HCT116 (cell line): ENCODE results near the gene KMO. TPM values are rescaled to one million over a fixed set of nuclear protein-coding genes. Genes with fewer than 3 reads are reported as not detected.

Experiments
- ATAC-seq: fragments of 200-7000 bp; cut with Tn5 transposase; 2 replicates; pipeline ENCODE4 v1.9.1; 2020; ENCODE audit warnings: mild to moderate bottlenecking, moderate library complexity
- BruUV-seq: library from RNA; stranded (reverse); fragments of 400-500 nt; replicated peaks from 2 replicates; lab custom pipeline; 2021; lab: Mats Ljungman, UMichigan
- CTCF ChIA-PET: fragments of 300-600 bp; sonication (Branson Sonifier 250); formaldehyde crosslinking; loops from one replicate; lab custom pipeline; 2021; ENCODE audit warnings: antibody characterized with exemption; lab: Charles Lee
- POLR2A ChIA-PET: fragments of 300-600, 350-600 bp; sonication (Branson Sonifier 250); formaldehyde crosslinking; loops from one replicate; lab custom pipeline; 2021; ENCODE audit warnings: antibody characterized with exemption; lab: Charles Lee
- RAD21 ChIA-PET, 2 experiments: fragments of 300-600 bp; sonication (Branson Sonifier 250); formaldehyde crosslinking; loops; one replicate each; lab custom pipeline; 2023; ENCODE audit warnings: low total read pairs in 2 of 2; ENCODE audit not compliant: uncharacterized antibody in 2 of 2, unreplicated experiment in 2 of 2, low non-redundant PET in 1 of 2; lab: Charles Lee
- DNase-seq: peaks from one replicate; pipeline ENCODE4 v3.0.0-alpha.2; 2010; ENCODE audit warnings: low read depth, low spot score
- H2AFZ ChIP-seq: fragments of 200-600 bp; shearing (Covaris generic), sonication (generic); 2 replicates; pipeline ENCODE4 v1.6.1; 2017; ENCODE audit warnings: low read depth, mixed run types, mixed read lengths, antibody characterized with exemption, low read length; ENCODE audit not compliant: poor library complexity, severe bottlenecking
- H3K27ac ChIP-seq: 2 replicates; pipeline ENCODE4 v1.5.1; 2012; ENCODE audit warnings: low read depth, low read length
- H3K27me3 ChIP-seq: fragments of 200-600 bp; sonication (generic); 2 replicates; pipeline ENCODE4 v1.6.1; 2016; ENCODE audit warnings: mixed run types, low read length, mixed read lengths; ENCODE audit not compliant: insufficient read depth
- H3K36me3 ChIP-seq, 2 experiments: fragments of 200-500 bp in 1 of 2; fragments of 200-600 bp in 1 of 2; sonication (Bioruptor generic) in 1 of 2; sonication (generic) in 1 of 2; 2 replicates each; pipeline versions ENCODE4 v1.5.1 to v1.6.1; 2014 to 2016; ENCODE audit warnings: low read length in 2 of 2, inconsistent platforms in 1 of 2, mixed read lengths in 1 of 2, mixed run types in 1 of 2; ENCODE audit not compliant: insufficient read depth in 2 of 2, control insufficient read depth in 1 of 2
- H3K4me1 ChIP-seq, 2 experiments: fragments of 200-600 bp in 1 of 2; sonication (generic) in 1 of 2; 2 replicates each; pipeline versions ENCODE4 v1.5.1 to v1.6.1; 2012 to 2017; ENCODE audit warnings: low read length in 2 of 2, inconsistent platforms in 1 of 2, mild to moderate bottlenecking in 1 of 2, mixed read lengths in 1 of 2, mixed run types in 1 of 2, moderate library complexity in 1 of 2; ENCODE audit not compliant: insufficient read depth in 2 of 2, control insufficient read depth in 1 of 2
- H3K4me2 ChIP-seq: fragments of 200-600 bp; sonication (generic); 2 replicates; pipeline ENCODE4 v1.6.1; 2017; ENCODE audit warnings: mixed run types, low read length, mixed read lengths
- H3K4me3 ChIP-seq, 2 experiments: fragments of 200-600 bp in 1 of 2; sonication (generic) in 1 of 2; replicated peaks in 1 of 2; 2 replicates each; pipeline ENCODE4 v1.5.1; 2011 to 2016; ENCODE audit warnings: low read length in 2 of 2, control low read depth in 1 of 2, low read depth in 1 of 2, mild to moderate bottlenecking in 1 of 2, mixed read lengths in 1 of 2, mixed run types in 1 of 2
- H3K79me2 ChIP-seq: fragments of 200-600 bp; sonication (generic); 2 replicates; pipeline ENCODE4 v1.6.1; 2017; ENCODE audit warnings: mild to moderate bottlenecking, mixed run types, low read length, moderate library complexity, mixed read lengths; ENCODE audit not compliant: insufficient read depth
- H3K9ac ChIP-seq: fragments of 200-600 bp; sonication (generic); 2 replicates; pipeline ENCODE4 v1.6.1; 2016; ENCODE audit warnings: low read length, mixed read lengths
- H3K9me2 ChIP-seq: fragments of 200-600 bp; sonication (generic), shearing (Covaris generic); 2 replicates; pipeline ENCODE4 v1.6.1; 2017; ENCODE audit warnings: mixed run types, mild to moderate bottlenecking, moderate library complexity; ENCODE audit not compliant: insufficient read depth
- H3K9me3 ChIP-seq, 2 experiments: fragments of 200-500 bp in 1 of 2; fragments of 200-600 bp in 1 of 2; sonication (Bioruptor generic) in 1 of 2; sonication (generic) in 1 of 2; 2 replicates each; pipeline ENCODE4 v1.6.1; 2014 to 2017; ENCODE audit warnings: low read length in 2 of 2, mixed read lengths in 2 of 2, inconsistent platforms in 1 of 2, low read depth in 1 of 2, mild to moderate bottlenecking in 1 of 2, mixed run types in 1 of 2, moderate library complexity in 1 of 2; ENCODE audit not compliant: control insufficient read depth in 1 of 2, insufficient read depth in 1 of 2
- H4K20me1 ChIP-seq: fragments of 200-600 bp; sonication (generic), shearing (Covaris generic); 2 replicates; pipeline ENCODE4 v1.6.1; 2017; ENCODE audit warnings: mixed run types, mild to moderate bottlenecking, moderate library complexity; ENCODE audit not compliant: insufficient read depth
- ATF3 ChIP-seq: IDR thresholded peaks from 2 replicates; pipeline ENCODE4 v1.6.1; 2012
- CEBPB ChIP-seq: IDR thresholded peaks from 2 replicates; pipeline ENCODE4 v1.6.1; 2012; ENCODE audit warnings: low read depth
- CTCF ChIP-seq, 3 experiments: fragments of 200-600 bp in 1 of 3; sonication (generic) in 1 of 3; IDR thresholded peaks in 2 of 3; conservative IDR thresholded peaks in 1 of 3; 2 replicates each; pipeline ENCODE4 v1.5.1; 2012 to 2017; ENCODE audit warnings: low read depth in 2 of 3, low read length in 2 of 3, antibody characterized with exemption in 1 of 3, borderline replicate concordance in 1 of 3, control low read depth in 1 of 3, mild to moderate bottlenecking in 1 of 3, mixed read lengths in 1 of 3, mixed run types in 1 of 3, moderate library complexity in 1 of 3; ENCODE audit not compliant: insufficient read depth in 1 of 3
- EGR1 ChIP-seq: IDR thresholded peaks from 2 replicates; pipeline ENCODE4 v1.6.1; 2012; ENCODE audit warnings: low read depth
- ELF1 ChIP-seq: IDR thresholded peaks from 2 replicates; pipeline ENCODE4 v1.6.1; 2012; ENCODE audit warnings: low read depth, borderline replicate concordance
- JUND ChIP-seq: IDR thresholded peaks from 2 replicates; pipeline ENCODE4 v1.6.1; 2012
- MAX ChIP-seq: IDR thresholded peaks from 2 replicates; pipeline ENCODE4 v1.6.1; 2012
- POLR2A ChIP-seq: IDR thresholded peaks from 2 replicates; pipeline ENCODE4 v1.7.0; 2011; ENCODE audit warnings: borderline replicate concordance; ENCODE audit not compliant: insufficient read depth, insufficient read length; ENCODE audit errors: extremely low read depth
- POLR2AphosphoS5 ChIP-seq: IDR thresholded peaks from 2 replicates; pipeline ENCODE4 v1.6.1; 2011; ENCODE audit warnings: mild to moderate bottlenecking, low read depth, low read length, moderate library complexity
- RAD21 ChIP-seq: IDR thresholded peaks from 2 replicates; pipeline ENCODE4 v1.6.1; 2012; ENCODE audit warnings: low read depth, mild to moderate bottlenecking
- SIN3A ChIP-seq: IDR thresholded peaks from 2 replicates; pipeline ENCODE4 v1.6.1; 2012; ENCODE audit warnings: low read depth
- SP1 ChIP-seq: IDR thresholded peaks from 2 replicates; pipeline ENCODE4 v1.6.1; 2012; ENCODE audit warnings: low read depth
- SRF ChIP-seq: IDR thresholded peaks from 2 replicates; pipeline ENCODE4 v1.6.1; 2012; ENCODE audit warnings: low read depth
- ZFX ChIP-seq: fragments of 450-650 bp; IDR thresholded peaks from 2 replicates; pipeline ENCODE4 v1.6.1; 2017
- ZNF274 ChIP-seq: fragments of 200-500 bp; sonication (Bioruptor generic); IDR thresholded peaks from 2 replicates; pipeline ENCODE4 v1.6.1; 2014; ENCODE audit warnings: mild to moderate bottlenecking, low read depth, low read length, inconsistent platforms
- intact Hi-C: fragments of 100-400 bp; cut with micrococcal nuclease; formaldehyde crosslinking; loops from 2 replicates; pipeline ENCODE4 v1.10.0; 2022
- total RNA-seq: library from RNA; stranded (reverse); gene quantifications from one replicate; pipeline ENCODE4 v1.2.1, GENCODE V29; 2021; ENCODE audit not compliant: unreplicated experiment

The KMO gene
- total RNA-seq, 1 experiment from 2014 or later, result not detected

GRCh38 chr1:241579434-241579833, 47.3 kb downstream of the KMO start:
- intact Hi-C loops, result no loop called here
- H3K4me2 ChIP-seq, result no peak overlapping the region
- CTCF ChIA-PET, result no interaction called here
- RAD21 ChIA-PET, result no interaction called here
- no peak overlapping the region for H3K27ac ChIP-seq
- H3K9me3 ChIP-seq, result no peaks in the 10 kb centered on the region
- H4K20me1 ChIP-seq, result no peaks in the 10 kb centered on the region
- H3K9ac ChIP-seq, result no peak overlapping the region
- no peak for TF ChIP-seq CTCF (IDR thresholded peaks at IDR 0.05 in 2 of 3, conservative IDR thresholded peaks at IDR 0.05 in 1 of 3; ENCODE audit: borderline replicate concordance in 1 of 3, insufficient read depth in 1 of 3, low read depth in 2 of 3, low read length in 2 of 3)
- no peak for TF ChIP-seq SP1
- TF ChIP-seq MAX, result no peak
- TF ChIP-seq POLR2A, result no peak
- TF ChIP-seq ZNF274, result no peak
- TF ChIP-seq CEBPB, result no peak
- no peak for TF ChIP-seq EGR1
- H3K79me2 ChIP-seq, result no peaks in the 10 kb centered on the region
- H3K4me3 ChIP-seq, result no peak overlapping the region
- no TSS peak for BruUV-seq
- H3K27me3 ChIP-seq, result 0 out of 2 replicates have a peak, but pooled peaks cover 4% of the 10 kb centered on the region
- DNase-seq (no peak), ATAC-seq (no peak)
- no peaks in the 10 kb centered on the region for H3K4me1 ChIP-seq
- no peak overlapping the region for H2AFZ ChIP-seq
- POLR2A ChIA-PET, result no interaction called here
- H3K36me3 ChIP-seq, result no peaks in the 10 kb centered on the region
- no peaks in the 10 kb centered on the region for H3K9me2 ChIP-seq

- POLR2A ChIA-PET, result no interaction called here
- intact Hi-C loops, result no loop called here
- Histone ChIP-seq H3K4me1 (no peaks in the 10 kb centered on the region), H3K4me3 (no peak overlapping the region), H3K9me2 (no peaks in the 10 kb centered on the region), H3K27me3 (no peaks in the 10 kb centered on the region), H3K4me2 (no peak overlapping the region), H4K20me1 (no peaks in the 10 kb centered on the region), H3K9me3 (no peaks in the 10 kb centered on the region), H3K9ac (no peak overlapping the region), H3K36me3 (no peaks in the 10 kb centered on the region), H3K79me2 (no peaks in the 10 kb centered on the region), H2AFZ (no peak overlapping the region), H3K27ac (no peak overlapping the region)
- RAD21 ChIA-PET, result no interaction called here
- no peak for ATAC-seq
- no peak for DNase-seq
- CTCF ChIA-PET, result no interaction called here
- no TSS peak for BruUV-seq
- TF ChIP-seq SRF, result no peak
- no peak for TF ChIP-seq JUND
- TF ChIP-seq CTCF (IDR thresholded peaks at IDR 0.05 in 2 of 3, conservative IDR thresholded peaks at IDR 0.05 in 1 of 3; ENCODE audit: borderline replicate concordance in 1 of 3, insufficient read depth in 1 of 3, low read depth in 2 of 3, low read length in 2 of 3), result no peak
- no peak for TF ChIP-seq SIN3A
- TF ChIP-seq ELF1, result no peak
- TF ChIP-seq POLR2A, result no peak
- TF ChIP-seq RAD21, result no peak
- no peak for TF ChIP-seq ATF3
- TF ChIP-seq CEBPB, result no peak
- no peak for TF ChIP-seq POLR2AphosphoS5
- no peak for TF ChIP-seq ZFX
These were observed 50.7 kb downstream of the KMO start for GRCh38 chr1:241582921-241583321.
